H9 (cell line): ENCODE data around the gene KCNK16. TPM values are rescaled to one million over a fixed set of nuclear protein-coding genes. Genes with fewer than 3 reads are reported as not detected.

Experiments
- DNase-seq: peaks from one replicate; pipeline ENCODE4 v3.0.0-alpha.2; 2017
- H2AFZ ChIP-seq: one replicate; pipeline ENCODE4 v1.6.1; 2013; ENCODE audit warnings: mild to moderate bottlenecking, low read length, control low read depth, moderate library complexity
- H2AK5ac ChIP-seq: 2 replicates; pipeline ENCODE4 v1.6.1; 2013; ENCODE audit warnings: low read length, control low read depth, mixed read lengths; ENCODE audit not compliant: insufficient read length
- H2BK120ac ChIP-seq: one replicate; pipeline ENCODE4 v1.6.1; 2013; ENCODE audit warnings: low read depth, mild to moderate bottlenecking, low read length, control low read depth, inconsistent platforms; ENCODE audit not compliant: poor library complexity, severe bottlenecking
- H2BK12ac ChIP-seq: 2 replicates; pipeline ENCODE4 v1.6.1; 2013; ENCODE audit warnings: low read length, control low read depth, mixed read lengths, low read depth; ENCODE audit not compliant: insufficient read length
- H2BK15ac ChIP-seq: 2 replicates; pipeline ENCODE4 v1.6.1; 2013; ENCODE audit warnings: low read depth, low read length, control low read depth
- H2BK20ac ChIP-seq: one replicate; pipeline ENCODE4 v1.6.1; 2013; ENCODE audit warnings: low read depth, mild to moderate bottlenecking, low read length, control low read depth, inconsistent platforms; ENCODE audit not compliant: poor library complexity, severe bottlenecking
- H2BK5ac ChIP-seq: 2 replicates; pipeline ENCODE4 v1.6.1; 2013; ENCODE audit warnings: low read length, control low read depth, mixed read lengths; ENCODE audit not compliant: insufficient read length
- H3K14ac ChIP-seq: 2 replicates; pipeline ENCODE4 v1.6.1; 2013; ENCODE audit warnings: low read length, control low read depth; ENCODE audit not compliant: insufficient read depth
- H3K18ac ChIP-seq: 2 replicates; pipeline ENCODE4 v1.6.1; 2013; ENCODE audit warnings: low read depth, mild to moderate bottlenecking, mixed read lengths, low read length, control low read depth; ENCODE audit not compliant: insufficient read length
- H3K23ac ChIP-seq: 2 replicates; pipeline ENCODE4 v1.6.1; 2013; ENCODE audit warnings: low read length, control low read depth, mixed read lengths, low read depth; ENCODE audit not compliant: insufficient read length
- H3K23me2 ChIP-seq: 2 replicates; pipeline ENCODE4 v1.6.1; 2013; ENCODE audit warnings: low read depth, mild to moderate bottlenecking, mixed read lengths, low read length, control low read depth; ENCODE audit not compliant: insufficient read length, poor library complexity, severe bottlenecking
- H3K27ac ChIP-seq: 2 replicates; pipeline ENCODE4 v1.5.1; 2013; ENCODE audit warnings: low read length, control low read depth, mixed read lengths, low read depth; ENCODE audit not compliant: insufficient read length
- H3K27me3 ChIP-seq: 2 replicates; pipeline ENCODE4 v1.6.1; 2013; ENCODE audit warnings: low read length, control low read depth, inconsistent platforms; ENCODE audit not compliant: insufficient read depth
- H3K4ac ChIP-seq: 2 replicates; pipeline ENCODE4 v1.6.1; 2013; ENCODE audit warnings: low read depth, mild to moderate bottlenecking, control low read depth, inconsistent platforms, low read length, moderate library complexity
- H3K4me1 ChIP-seq: 2 replicates; pipeline ENCODE4 v1.6.1; 2013; ENCODE audit warnings: low read length, control low read depth, inconsistent platforms; ENCODE audit not compliant: insufficient read depth
- H3K4me2 ChIP-seq: 2 replicates; pipeline ENCODE4 v1.6.1; 2013; ENCODE audit warnings: low read length, control low read depth, mixed read lengths; ENCODE audit not compliant: insufficient read length, insufficient read depth
- H3K56ac ChIP-seq: 2 replicates; pipeline ENCODE4 v1.6.1; 2013; ENCODE audit warnings: low read depth, mild to moderate bottlenecking, mixed read lengths, low read length, control low read depth; ENCODE audit not compliant: insufficient read length
- H3K79me1 ChIP-seq: 2 replicates; pipeline ENCODE4 v1.6.1; 2013; ENCODE audit warnings: low read depth, mild to moderate bottlenecking, moderate library complexity, low read length, control low read depth, inconsistent platforms; ENCODE audit not compliant: insufficient read depth, poor library complexity, severe bottlenecking
- H3K79me2 ChIP-seq: 2 replicates; pipeline ENCODE4 v1.6.1; 2013; ENCODE audit warnings: low read length, control low read depth, inconsistent platforms; ENCODE audit not compliant: insufficient read depth
- H3K9ac ChIP-seq: 2 replicates; pipeline ENCODE4 v1.6.1; 2013; ENCODE audit warnings: low read length, control low read depth, mixed read lengths; ENCODE audit not compliant: insufficient read length; ENCODE audit errors: extremely low read depth
- H3K9me3 ChIP-seq: one replicate; pipeline ENCODE4 v1.6.1; 2013; ENCODE audit warnings: low read depth, low read length, inconsistent platforms; ENCODE audit not compliant: control insufficient read depth
- H3T11ph ChIP-seq: one replicate; pipeline ENCODE4 v1.6.1; 2013; ENCODE audit warnings: mild to moderate bottlenecking, low read length, control low read depth, inconsistent platforms
- H4K20me1 ChIP-seq: one replicate; pipeline ENCODE4 v1.6.1; 2013; ENCODE audit not compliant: control insufficient read depth, insufficient read length, insufficient read depth
- H4K5ac ChIP-seq: 2 replicates; pipeline ENCODE4 v1.6.1; 2013; ENCODE audit warnings: low read depth, mild to moderate bottlenecking, mixed read lengths, low read length, control low read depth; ENCODE audit not compliant: insufficient read length
- H4K8ac ChIP-seq: replicated peaks from 2 replicates; pipeline ENCODE4 v1.6.1; 2013; ENCODE audit warnings: low read length, control low read depth, mixed read lengths, low read depth; ENCODE audit not compliant: insufficient read length
- H4K91ac ChIP-seq: 2 replicates; pipeline ENCODE4 v1.6.1; 2013; ENCODE audit warnings: low read depth, mild to moderate bottlenecking, moderate library complexity, mixed read lengths, low read length, control low read depth; ENCODE audit not compliant: insufficient read length
- H3K27ac Mint-ChIP-seq, 3 experiments: 2 replicates in 2 of 3; 3 replicates in 1 of 3; pipeline ENCODE4 v1.8.0; 2020 to 2021; ENCODE audit warnings: mixed read lengths in 3 of 3, mild to moderate bottlenecking in 1 of 3, moderate library complexity in 1 of 3
- H3K27me3 Mint-ChIP-seq: 2 replicates; pipeline ENCODE4 v1.8.0; 2021; ENCODE audit warnings: low read depth, mild to moderate bottlenecking, moderate library complexity, mixed read lengths
- H3K36me3 Mint-ChIP-seq, 3 experiments: 2 replicates in 2 of 3; 3 replicates in 1 of 3; pipeline ENCODE4 v1.8.0; 2020 to 2021; ENCODE audit warnings: low read depth in 3 of 3, mixed read lengths in 3 of 3; ENCODE audit not compliant: insufficient read depth in 1 of 3
- H3K4me1 Mint-ChIP-seq, 2 experiments: 2 replicates each; pipeline ENCODE4 v1.8.0; 2020; ENCODE audit warnings: mixed read lengths in 2 of 2
- H3K4me3 Mint-ChIP-seq, 2 experiments: 2 replicates in 1 of 2; 3 replicates in 1 of 2; pipeline ENCODE4 v1.8.0; 2020 to 2021; ENCODE audit warnings: mild to moderate bottlenecking in 2 of 2, mixed read lengths in 2 of 2, moderate library complexity in 1 of 2
- H3K9me3 Mint-ChIP-seq, 2 experiments: 2 replicates in 1 of 2; 3 replicates in 1 of 2; pipeline ENCODE4 v1.8.0; 2020; ENCODE audit warnings: mild to moderate bottlenecking in 2 of 2, mixed read lengths in 2 of 2, moderate library complexity in 1 of 2
- CTCF ChIP-seq: fragments of 200-600 bp; sonication (generic); conservative IDR thresholded peaks from 3 replicates; pipeline ENCODE4 v1.8.0; 2021; ENCODE audit warnings: antibody characterized with exemption, mild to moderate bottlenecking
- WGBS: extraction: QIAGEN DNeasy Blood & Tissue Kit; methylation state at CpG from one replicate; pipeline ENCODE4 v1.1.7; 2013; ENCODE audit warnings: missing lambda C conversion rate, low lambda C conversion rate, mixed read lengths; ENCODE audit not compliant: insufficient read length; ENCODE audit errors: extremely low coverage; 5-methylcytosine and 5-hydroxymethylcytosine counted together
- total RNA-seq: library from RNA; stranded (reverse); gene quantifications from 2 replicates; pipeline ENCODE4 v1.2.1, GENCODE V29; 2021

The KCNK16 gene
- total RNA-seq, 1 experiment from 2014 or later: not detected

GRCh38 chr6:39302669-39303424, 19.7 kb downstream of the KCNK16 start:
- peaks cover 15 to 16% of the 10 kb centered on the region in 2 experiments for H3K4me1 Mint-ChIP-seq
- peaks cover 7% of the 10 kb centered on the region; the same call in 1 of the 2 replicates for H3K27me3 Mint-ChIP-seq
- no peaks in the 10 kb centered on the region; a peak in 1 of 5 replicates for H3K9me3 Mint-ChIP-seq
- Histone ChIP-seq H2BK12ac (no peak overlapping the region), H2BK20ac (no peak overlapping the region), H2BK5ac (no peak overlapping the region), H3K9ac (no peak overlapping the region), H3K27ac (no peak overlapping the region), H3K79me2 (no peaks in the 10 kb centered on the region), H3K14ac (no peak overlapping the region), H2AFZ (no peak overlapping the region), H3K9me3 (no peaks in the 10 kb centered on the region), H2BK15ac (no peak overlapping the region), H3K18ac (no peak overlapping the region), H3K23me2 (no peaks in the 10 kb centered on the region), H3T11ph (no peak overlapping the region), H4K5ac (no peak overlapping the region), H2AK5ac (no peak overlapping the region), H3K79me1 (no peaks in the 10 kb centered on the region), H3K4me1 (0 out of 2 replicates have a peak, but pooled peaks cover 2% of the 10 kb centered on the region), H3K27me3 (no peaks in the 10 kb centered on the region), H3K56ac (no peak overlapping the region), H3K23ac (no peak overlapping the region), H3K4ac (no peak overlapping the region), H3K4me2 (peak overlapping the region; percentile 39), H4K20me1 (no peaks in the 10 kb centered on the region), H4K91ac (no peak overlapping the region), H2BK120ac (no peak overlapping the region), H4K8ac (no peak overlapping the region)
- DNase-seq: peak; percentile 91
- H3K4me3 Mint-ChIP-seq: no peak overlapping the region
- no peak overlapping the region for H3K27ac Mint-ChIP-seq
- no peaks in the 10 kb centered on the region for H3K36me3 Mint-ChIP-seq
- no CpG with 5 or more reads among the region's 11 CpGs for WGBS
- peak; percentile 86 for TF ChIP-seq CTCF
